HUES6 (cell line): ENCODE measurements around the gene CHTF18.
"Not testable (repeated sequence)": the region's sequence is repeated elsewhere in the genome, so short reads cannot be mapped to it uniquely, and the experiment has no call there.

ENCODE experiments used
- H3K27ac ChIP-seq: 2 replicates; pipeline ENCODE4 v1.7.0; 2013; ENCODE audit warnings: low read depth, mild to moderate bottlenecking, low read length, inconsistent platforms
- H3K27me3 ChIP-seq: 2 replicates; pipeline ENCODE4 v1.6.1; 2013; ENCODE audit warnings: low read length; ENCODE audit not compliant: control insufficient read depth, insufficient read depth
- H3K36me3 ChIP-seq: 2 replicates; pipeline ENCODE4 v1.6.1; 2013; ENCODE audit warnings: low read length; ENCODE audit not compliant: control insufficient read depth, insufficient read depth
- H3K4me1 ChIP-seq: 2 replicates; pipeline ENCODE4 v1.6.1; 2013; ENCODE audit warnings: low read length; ENCODE audit not compliant: control insufficient read depth, insufficient read depth
- H3K4me3 ChIP-seq: 2 replicates; pipeline ENCODE4 v1.5.1; 2013; ENCODE audit warnings: low read depth, low read length
- H3K9ac ChIP-seq: one replicate; pipeline ENCODE4 v1.6.1; 2013; ENCODE audit warnings: mild to moderate bottlenecking, low read length
- H3K9me3 ChIP-seq: 2 replicates; pipeline ENCODE4 v1.6.1; 2013; ENCODE audit warnings: low read depth, low read length; ENCODE audit not compliant: control insufficient read depth, insufficient read depth

CHTF18 gene

GRCh38 chr16:747978-748746 is 40.3 kb upstream of the CHTF18 start:
- no peak overlapping the region for H3K4me3 ChIP-seq
- peaks cover 7% of the 10 kb centered on the region; the same call in 1 of the 2 replicates for H3K27me3 ChIP-seq
- no peaks in the 10 kb centered on the region for H3K9me3 ChIP-seq
- no peak overlapping the region for H3K27ac ChIP-seq
- peaks cover 19% of the 10 kb centered on the region for H3K4me1 ChIP-seq
- H3K9ac ChIP-seq: no peak overlapping the region
- H3K36me3 ChIP-seq: no peaks in the 10 kb centered on the region

- Histone ChIP-seq H3K36me3 (no peaks in the 10 kb centered on the region), H3K4me3 (no peak overlapping the region), H3K27ac (no peak overlapping the region), H3K4me1 (peaks cover 19% of the 10 kb centered on the region), H3K9me3 (no peaks in the 10 kb centered on the region), H3K27me3 (peaks cover 7% of the 10 kb centered on the region; the same call in 1 of the 2 replicates), H3K9ac (no peak overlapping the region)
Observed at GRCh38 chr16:749010-749409, 39.4 kb upstream of the CHTF18 start.

GRCh38 chr16:750485-750884 is 37.9 kb upstream of the CHTF18 start:
- Histone ChIP-seq H3K4me3 (no peak overlapping the region), H3K36me3 (no peaks in the 10 kb centered on the region), H3K27me3 (peaks cover 7% of the 10 kb centered on the region; the same call in 1 of the 2 replicates), H3K27ac (no peak overlapping the region), H3K4me1 (peaks cover 19% of the 10 kb centered on the region), H3K9ac (no peak overlapping the region), H3K9me3 (no peaks in the 10 kb centered on the region)

GRCh38 chr16:751152-752006 is 37.0 kb upstream of the CHTF18 start:
- Histone ChIP-seq H3K27ac (no peak overlapping the region), H3K27me3 (peaks cover 7% of the 10 kb centered on the region; the same call in 1 of the 2 replicates), H3K9me3 (no peaks in the 10 kb centered on the region), H3K36me3 (no peaks in the 10 kb centered on the region), H3K9ac (no peak overlapping the region), H3K4me3 (peak overlapping the region; percentile 28; the same call in 1 of the 2 replicates), H3K4me1 (peaks cover 19% of the 10 kb centered on the region)

GRCh38 chr16:752007-752312 is 36.5 kb upstream of the CHTF18 start:
- Histone ChIP-seq H3K9me3 (no peaks in the 10 kb centered on the region), H3K4me3 (peak overlapping the region; percentile 28; the same call in 1 of the 2 replicates), H3K4me1 (peaks cover 19% of the 10 kb centered on the region), H3K36me3 (no peaks in the 10 kb centered on the region), H3K9ac (no peak overlapping the region), H3K27me3 (peaks cover 7% of the 10 kb centered on the region; the same call in 1 of the 2 replicates), H3K27ac (no peak overlapping the region)

GRCh38 chr16:754121-754607 is 34.3 kb upstream of the CHTF18 start:
- H3K27ac ChIP-seq, H3K9ac ChIP-seq, H3K9me3 ChIP-seq, H3K36me3 ChIP-seq, H3K4me3 ChIP-seq, H3K27me3 ChIP-seq: not testable (repeated sequence)
- peaks cover 19% of the 10 kb centered on the region for H3K4me1 ChIP-seq

GRCh38 chr16:754656-755055 is 33.8 kb upstream of the CHTF18 start:
- Histone ChIP-seq H3K4me1 (peaks cover 19% of the 10 kb centered on the region), H3K27me3 (peaks cover 7% of the 10 kb centered on the region; the same call in 1 of the 2 replicates), H3K9ac (no peak overlapping the region), H3K9me3 (no peaks in the 10 kb centered on the region), H3K36me3 (no peaks in the 10 kb centered on the region), H3K4me3 (no peak overlapping the region), H3K27ac (no peak overlapping the region)

- Histone ChIP-seq H3K27me3 (peaks cover 7% of the 10 kb centered on the region; the same call in 1 of the 2 replicates), H3K4me1 (peaks cover 13% of the 10 kb centered on the region), H3K9me3 (no peaks in the 10 kb centered on the region), H3K27ac (no peak overlapping the region), H3K9ac (no peak overlapping the region), H3K36me3 (no peaks in the 10 kb centered on the region), H3K4me3 (no peak overlapping the region)
Observed at GRCh38 chr16:756428-756827, 32.0 kb upstream of the CHTF18 start.

- Histone ChIP-seq H3K9ac (no peak overlapping the region), H3K27me3 (no peaks in the 10 kb centered on the region), H3K36me3 (no peaks in the 10 kb centered on the region), H3K9me3 (no peaks in the 10 kb centered on the region), H3K4me3 (no peak overlapping the region), H3K4me1 (0 out of 2 replicates have a peak, but pooled peaks cover 3% of the 10 kb centered on the region), H3K27ac (no peak overlapping the region)
Observed at GRCh38 chr16:759110-759910, 29.1 kb upstream of the CHTF18 start.

GRCh38 chr16:760065-760464 is 28.4 kb upstream of the CHTF18 start:
- Histone ChIP-seq H3K4me1 (0 out of 2 replicates have a peak, but pooled peaks cover 3% of the 10 kb centered on the region), H3K36me3 (no peaks in the 10 kb centered on the region)

More at GRCh38 chr16:760065-760464, 28.4 kb upstream of the CHTF18 start:
- Histone ChIP-seq H3K9ac (no peak overlapping the region), H3K27ac (no peak overlapping the region), H3K27me3 (no peaks in the 10 kb centered on the region), H3K4me3 (no peak overlapping the region), H3K9me3 (no peaks in the 10 kb centered on the region)
